ENCODE data around the gene COL25A1.

COL25A1 gene

GRCh38 chr4:108926061-108926460 is 376.4 kb downstream of the COL25A1 start:
- no peak for DNase-seq (ENCODE audit: low read depth in 2 of 2, low spot score in 1 of 2)

- DNase-seq (ENCODE audit: low read depth in 2 of 2, low spot score in 1 of 2) = no peak
Measured at GRCh38 chr4:108922191-108922590, 380.3 kb downstream of the COL25A1 start.

GRCh38 chr4:108920395-108921087 is 381.9 kb downstream of the COL25A1 start:
- DNase-seq (ENCODE audit: low read depth in 2 of 2, low spot score in 1 of 2) = no peak

DNA sequence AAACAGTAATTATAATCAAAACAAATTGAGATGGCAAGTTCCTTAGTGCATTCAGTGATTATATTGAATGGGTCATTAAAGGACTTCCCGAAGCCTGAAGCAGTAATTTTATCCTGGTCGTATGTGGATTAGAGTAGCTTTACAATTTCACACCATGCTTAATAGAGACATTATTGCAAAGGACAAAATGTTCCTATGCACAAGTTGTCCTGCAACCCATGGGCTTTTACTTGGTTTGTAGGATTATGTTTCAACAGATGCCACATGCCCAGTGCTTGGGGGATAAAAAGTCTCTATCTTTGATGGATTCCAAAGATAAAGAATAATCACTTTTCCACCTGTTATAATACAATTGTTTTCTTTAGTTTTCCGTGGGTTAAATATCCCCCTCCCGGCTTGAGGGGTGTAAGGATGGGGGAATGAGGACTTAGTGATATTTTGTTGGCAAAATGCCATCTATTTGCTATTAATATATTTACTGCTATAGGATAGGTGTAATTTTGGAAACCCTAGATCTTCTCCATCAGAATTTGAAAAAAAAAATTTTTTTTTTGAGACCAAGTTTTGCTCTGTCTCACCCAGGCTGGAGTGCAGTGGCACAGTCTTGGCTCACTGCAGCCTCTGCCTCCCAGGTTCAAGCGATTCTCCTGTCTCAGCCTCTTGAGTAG is 383.1 kb downstream of the COL25A1 start:
- DNase-seq (ENCODE audit: low read depth in 2 of 2, low spot score in 1 of 2) = no peak

DNA sequence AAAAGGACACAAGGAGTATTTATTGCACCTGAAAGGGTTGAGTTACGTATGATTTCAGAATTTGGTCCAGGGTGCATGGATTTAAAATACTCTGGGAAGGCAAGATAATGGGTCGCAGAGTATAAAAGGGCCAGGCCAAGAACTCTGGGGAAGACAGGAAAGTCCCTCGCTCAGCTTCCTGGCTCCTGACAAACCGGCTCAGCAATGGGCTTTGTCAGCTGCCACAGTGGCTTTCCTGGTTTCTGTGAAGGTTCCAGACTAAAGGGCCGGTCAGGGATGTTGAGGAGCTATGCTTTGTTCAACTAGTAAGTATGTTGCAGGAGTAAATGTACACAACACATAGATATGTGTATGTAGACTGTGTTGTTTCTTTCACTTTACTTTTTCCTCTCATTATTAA is 385.2 kb downstream of the COL25A1 start:
- no peak for DNase-seq (ENCODE audit: low read depth in 2 of 2, low spot score in 1 of 2)

- DNase-seq (ENCODE audit: low read depth in 2 of 2, low spot score in 1 of 2) = no peak
Measured at GRCh38 chr4:108916638-108917037, 385.8 kb downstream of the COL25A1 start.

DNA sequence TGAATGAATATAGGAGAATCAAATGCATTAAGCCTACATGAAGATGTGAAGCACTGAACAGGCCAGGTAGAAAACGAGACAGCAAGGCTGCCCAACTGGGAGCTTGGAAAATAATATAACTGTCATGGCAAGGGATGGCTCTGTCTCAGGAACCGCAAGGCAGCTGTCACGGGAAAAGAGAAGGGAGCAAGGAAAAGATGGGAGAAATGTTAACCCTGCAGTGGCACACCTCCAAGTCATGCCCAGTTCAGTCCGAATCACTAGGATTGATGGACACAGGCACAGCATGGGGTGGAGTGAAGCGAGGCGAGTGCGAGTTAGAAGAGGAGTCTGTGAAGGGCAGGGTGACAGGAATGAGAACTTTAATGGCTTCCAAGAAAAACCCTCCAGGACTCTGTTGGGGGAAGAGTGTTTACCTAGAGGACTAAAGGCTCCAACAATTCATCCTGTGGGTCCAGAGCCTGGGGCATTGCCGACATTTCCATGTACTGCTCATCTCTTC is 395.5 kb downstream of the COL25A1 start:
- DNase-seq (ENCODE audit: low read depth in 2 of 2, low spot score in 1 of 2) = no peak

DNA sequence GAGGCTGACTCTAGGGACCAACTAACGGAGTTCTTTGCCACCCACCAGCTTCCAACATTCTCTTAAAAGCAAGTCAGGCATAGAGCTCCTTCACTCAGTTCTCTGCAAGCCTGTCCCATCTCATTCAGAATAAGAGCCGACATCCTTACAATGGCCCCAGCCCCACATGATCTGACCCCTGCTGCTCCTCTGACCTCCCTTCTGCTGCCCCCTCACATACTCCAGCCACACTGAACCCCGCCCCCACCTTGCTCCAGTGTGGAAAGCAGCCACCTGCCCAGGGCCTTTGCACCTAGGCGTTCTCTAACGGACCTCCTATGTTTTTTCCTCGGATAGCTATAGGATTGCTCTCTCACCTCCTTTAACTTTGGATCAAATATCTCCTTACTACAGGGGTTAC is 396.5 kb downstream of the COL25A1 start:
- no peak for DNase-seq (ENCODE audit: low read depth in 2 of 2, low spot score in 1 of 2)

DNA sequence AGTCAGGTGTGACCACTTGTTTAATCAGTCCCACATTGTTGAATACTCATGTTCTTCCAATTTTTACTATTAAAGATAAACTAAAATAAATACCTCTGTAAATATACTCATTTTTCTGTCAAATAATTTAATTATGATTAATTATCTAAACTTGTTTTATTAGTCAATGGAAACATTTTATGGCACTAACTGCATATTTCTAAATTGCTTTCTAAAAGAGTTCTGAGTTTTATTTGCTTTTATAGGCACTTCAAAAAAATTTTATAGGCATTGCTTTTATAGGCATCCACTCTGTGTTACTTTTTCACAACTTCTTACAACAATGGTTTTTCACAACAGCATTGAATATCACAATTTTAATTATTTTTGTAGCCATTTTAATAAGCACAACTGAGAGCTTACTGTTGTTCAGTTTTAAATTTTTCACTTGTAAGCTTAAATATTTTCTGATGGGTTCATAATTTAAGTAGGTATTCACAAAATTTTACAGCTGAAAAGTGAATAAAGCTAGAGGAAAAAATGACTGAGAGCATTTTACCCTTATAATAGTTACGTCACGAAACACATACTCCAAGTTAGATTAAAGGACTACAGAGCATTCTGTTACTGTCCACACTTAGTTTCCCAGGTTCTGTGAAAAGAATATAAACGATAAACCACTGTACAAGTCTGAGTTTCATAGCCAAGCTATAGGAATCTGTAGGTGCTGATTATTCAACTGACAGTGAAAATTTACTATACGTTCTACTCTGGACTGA is 398.8 kb downstream of the COL25A1 start:
- DNase-seq (ENCODE audit: low read depth in 2 of 2, low spot score in 1 of 2) = no peak

DNA sequence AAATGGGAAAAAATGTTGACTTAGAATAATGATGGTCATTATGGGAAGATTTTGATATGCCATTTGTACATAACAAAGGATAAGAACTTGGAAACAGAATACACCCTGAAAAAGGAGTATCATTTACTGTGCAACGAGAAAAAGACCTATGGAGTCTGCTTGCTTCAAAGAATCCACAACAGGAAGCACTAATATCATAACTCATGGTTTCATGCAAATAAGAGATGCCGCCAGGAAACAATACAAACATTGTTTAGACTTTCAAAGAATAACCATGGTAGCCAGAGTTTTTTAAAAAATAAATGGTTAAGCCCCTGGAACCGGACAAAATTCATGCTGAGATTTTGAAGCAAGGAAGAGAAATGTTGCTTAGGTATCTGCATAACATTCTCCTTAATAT is 399.7 kb downstream of the COL25A1 start:
- DNase-seq (ENCODE audit: low read depth in 2 of 2, low spot score in 1 of 2) = no peak

GRCh38 chr4:108901291-108901690 is 401.2 kb downstream of the COL25A1 start:
- DNase-seq (ENCODE audit: low read depth in 2 of 2, low spot score in 1 of 2) = no peak

- no peak for DNase-seq (ENCODE audit: low read depth in 2 of 2, low spot score in 1 of 2)
Measured at GRCh38 chr4:108900018-108900580, 402.4 kb downstream of the COL25A1 start.

- no peak for DNase-seq (ENCODE audit: low read depth in 2 of 2, low spot score in 1 of 2)
Measured at GRCh38 chr4:108893468-108893867, 409.0 kb downstream of the COL25A1 start.

DNA sequence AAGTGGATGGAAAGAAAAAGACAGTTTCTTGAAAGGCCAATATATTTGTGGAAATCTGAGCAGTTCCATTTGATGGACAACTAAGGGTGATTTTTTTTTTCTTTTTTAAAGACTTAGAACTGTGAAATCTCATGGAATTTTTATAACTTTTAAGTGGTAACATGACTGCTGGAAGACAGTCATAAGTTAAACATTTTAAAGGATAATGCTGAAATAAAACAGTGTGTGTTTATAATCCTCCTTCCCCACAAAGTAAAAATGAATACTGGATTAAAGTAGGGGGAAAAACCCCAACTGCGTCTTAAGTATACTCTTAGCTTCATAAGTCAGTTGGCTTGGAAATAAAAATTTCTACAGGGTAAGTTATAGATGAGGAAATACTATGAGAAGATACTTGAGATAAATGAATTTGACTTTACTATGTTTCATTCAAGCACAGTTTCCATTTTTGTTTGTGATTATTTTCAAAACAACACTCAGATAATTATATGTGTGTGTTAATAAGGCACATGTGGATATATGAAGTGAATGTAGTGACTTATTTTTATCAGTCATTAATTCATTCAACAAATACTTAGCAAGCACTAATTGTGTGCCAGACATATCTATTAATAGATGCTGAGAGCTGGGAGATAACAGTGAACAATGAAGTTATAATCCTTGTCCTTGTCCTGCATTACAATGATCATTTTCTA is 410.4 kb downstream of the COL25A1 start:
- no peak for DNase-seq (ENCODE audit: low read depth in 2 of 2, low spot score in 1 of 2)

DNA sequence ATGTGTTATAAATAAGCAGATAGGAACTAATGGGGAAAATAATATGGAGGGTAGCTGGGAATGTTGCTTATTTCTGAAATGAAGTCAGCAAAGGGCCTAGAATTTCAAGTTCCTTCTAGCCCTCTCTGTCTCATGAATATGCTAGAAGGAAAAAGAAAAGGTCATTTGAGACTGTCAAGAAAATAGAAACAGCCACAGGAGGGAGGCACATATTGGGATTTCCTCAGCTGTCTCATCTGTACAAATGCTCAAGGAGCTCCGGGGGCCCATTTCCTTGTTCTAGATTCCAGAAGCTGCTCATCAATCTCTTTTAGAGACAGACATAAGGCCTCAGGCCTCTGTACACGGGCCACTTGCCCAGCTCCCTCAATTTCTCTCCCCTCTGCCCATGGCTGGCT is 412.0 kb downstream of the COL25A1 start:
- no peak for DNase-seq (ENCODE audit: low read depth in 2 of 2, low spot score in 1 of 2)

DNA sequence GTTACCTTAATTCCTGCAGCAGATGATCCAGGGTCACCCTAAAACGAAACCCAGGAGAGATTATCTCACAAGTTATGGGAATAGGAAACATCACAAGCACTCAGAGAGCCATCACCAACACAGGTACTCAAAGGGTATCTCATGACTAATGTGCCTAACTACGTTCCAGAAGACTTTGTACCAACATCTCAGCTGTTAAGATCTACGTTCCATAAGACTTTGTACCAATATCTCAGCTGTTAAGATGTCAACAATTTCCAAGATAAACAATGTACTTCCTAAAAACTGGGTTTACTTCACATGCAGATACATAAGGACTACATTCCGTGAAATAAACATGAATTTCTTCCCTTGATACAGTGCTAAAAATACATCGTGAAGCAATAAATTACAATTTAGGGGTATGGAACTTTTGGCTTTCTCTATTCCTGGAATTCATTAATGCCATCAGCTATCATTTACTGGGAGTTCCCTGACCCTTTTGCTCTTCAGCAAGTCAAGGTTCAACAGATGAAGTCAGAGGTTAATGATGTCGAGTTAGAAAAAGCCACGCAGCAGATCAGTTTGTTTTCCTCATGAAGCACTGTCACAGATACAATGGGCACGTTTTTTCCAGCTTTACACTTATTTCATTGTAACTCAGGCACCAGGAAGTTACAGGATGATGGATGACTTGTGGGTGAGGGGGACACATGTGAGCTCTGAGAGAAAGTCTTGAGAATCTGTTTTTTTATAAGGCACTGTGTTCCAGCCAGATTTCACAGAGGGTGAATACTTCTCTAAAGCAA is 412.6 kb downstream of the COL25A1 start:
- no peak for DNase-seq (ENCODE audit: low read depth in 2 of 2, low spot score in 1 of 2)

- DNase-seq (ENCODE audit: low read depth in 2 of 2, low spot score in 1 of 2) = no peak
Measured at GRCh38 chr4:108888769-108889168, 413.7 kb downstream of the COL25A1 start.

DNA sequence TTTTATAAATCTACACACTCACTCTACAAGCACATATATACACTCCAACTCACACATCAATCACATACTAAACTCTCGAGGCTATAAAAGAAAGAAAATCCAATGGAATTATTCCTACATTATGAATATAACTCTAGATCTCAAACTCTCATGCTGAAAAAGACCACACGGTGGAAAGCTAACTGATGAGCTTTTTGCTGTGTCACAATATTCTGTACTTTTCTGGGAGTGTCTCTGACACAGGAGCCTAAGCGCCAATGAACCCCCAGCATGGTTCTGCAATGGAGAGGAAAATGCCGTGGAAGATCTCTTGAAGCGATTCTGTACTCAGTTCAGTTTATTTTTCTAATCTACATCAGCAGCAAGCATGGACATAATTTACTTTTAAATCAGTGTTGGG is 415.4 kb downstream of the COL25A1 start:
- DNase-seq (ENCODE audit: low read depth in 2 of 2, low spot score in 1 of 2) = no peak

DNA sequence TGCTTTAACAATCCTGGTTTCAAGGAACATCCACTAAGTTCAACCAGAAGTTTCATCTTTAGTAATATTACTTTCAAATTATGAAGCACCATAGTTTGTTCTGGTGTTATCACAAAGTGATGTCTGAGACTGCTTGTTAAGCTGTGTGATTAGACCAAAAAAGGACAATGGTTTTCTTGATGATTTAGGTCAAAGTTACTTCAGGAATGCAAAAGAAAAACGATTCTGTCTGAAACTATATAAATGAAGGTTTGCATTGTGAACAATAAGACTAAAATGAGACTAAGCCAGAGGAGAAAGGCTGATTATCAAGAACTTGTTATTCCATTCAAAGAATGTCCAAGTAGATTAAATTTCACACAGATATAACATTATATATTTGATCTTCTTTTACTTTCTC is 417.2 kb downstream of the COL25A1 start:
- DNase-seq (ENCODE audit: low read depth in 2 of 2, low spot score in 1 of 2) = no peak

GRCh38 chr4:108884596-108884995 is 417.9 kb downstream of the COL25A1 start:
- no peak for DNase-seq (ENCODE audit: low read depth in 2 of 2, low spot score in 1 of 2)

Measured in stimulated activated CD8-positive, alpha-beta memory T cell treated with anti-CD3 and anti-CD28 coated beads, Interleukin-4, amount 100 ng/mL, for 1 hour (primary cell).